Right lobe of liver (tissue), 6 donors: ENCODE results near the gene PPCDC. TPM values are rescaled to one million over a fixed set of nuclear protein-coding genes. Genes with fewer than 3 reads are reported as not detected.
"Not testable (repeated sequence)": the region's sequence is repeated elsewhere in the genome, so short reads cannot be mapped to it uniquely, and the experiment has no call there.

Source experiments
- ATAC-seq, 4 donors: fragments of 200-7000 bp; cut with Tn5 transposase; one replicate each; pipeline ENCODE4 v1.9.1; 2020; ENCODE audit warnings: mild to moderate bottlenecking in 4 of 4, moderate library complexity in 4 of 4
- DNase-seq, 3 donors: peaks; one replicate each; pipeline ENCODE4 v3.0.0-alpha.2; 2020
- H3K27ac ChIP-seq, 3 donors: fragments of 200-600 bp; one replicate each; pipeline ENCODE4 v1.8.0; 2022
- H3K27me3 ChIP-seq, 2 donors: fragments of 200-600 bp; one replicate each; pipeline ENCODE4 v1.8.0; 2022
- H3K36me3 ChIP-seq, 4 donors: fragments of 200-600 bp; sonication (generic) in 1 of 4; one replicate each; pipeline versions ENCODE4 v1.5.1 to v1.8.0; 2017 to 2022; ENCODE audit warnings: control low read depth in 1 of 4
- H3K4me1 ChIP-seq, 4 donors: fragments of 200-600 bp; sonication (generic) in 1 of 4; one replicate each; pipeline versions ENCODE4 v1.5.1 to v1.8.0; 2017 to 2022; ENCODE audit warnings: control low read depth in 1 of 4
- H3K4me3 ChIP-seq, 3 donors: fragments of 200-600 bp; one replicate each; pipeline ENCODE4 v1.8.0; 2022
- H3K9me3 ChIP-seq, 4 donors: fragments of 200-600 bp; sonication (generic) in 1 of 4; one replicate each; pipeline versions ENCODE4 v1.5.1 to v1.8.0; 2017 to 2022; ENCODE audit warnings: control low read depth in 1 of 4
- CTCF ChIP-seq, 4 donors: fragments of 200-600 bp in 3 of 4; fragments of 450-650 bp in 1 of 4; IDR thresholded peaks; one replicate each; pipeline versions ENCODE4 v1.5.1 to v1.8.0; 2016 to 2022; ENCODE audit warnings: antibody characterized with exemption in 4 of 4, mild to moderate bottlenecking in 2 of 4
- POLR2A ChIP-seq: fragments of 450-650 bp; IDR thresholded peaks from one replicate; pipeline ENCODE4 v1.6.1; 2017; ENCODE audit warnings: antibody characterized with exemption, mild to moderate bottlenecking
- WGBS: methylation state at CpG from one replicate; pipeline ENCODE4 v1.1.6; 2018; ENCODE audit warnings: low coverage, low lambda C conversion rate; ENCODE audit not compliant: insufficient coverage; ENCODE audit errors: missing lambda C conversion rate; 5-methylcytosine and 5-hydroxymethylcytosine counted together
- intact Hi-C, 2 donors: fragments of 100-400 bp; cut with DNase I; formaldehyde crosslinking; loops; one replicate each; pipeline versions ENCODE4 v1.11.2 to v1.14.1; 2022
- small RNA-seq, 2 experiments: library from RNA; depleted of rRNA; stranded (forward); fragments of <200 nt; gene quantifications; one replicate each; pipeline ENCODE3, GENCODE V24; 2016
- total RNA-seq, 6 experiments: library from RNA; depleted of rRNA in 2 of 6; stranded (reverse); fragments of >200 nt in 2 of 6; fragmentation: NEBNext Ultra II Directional in 3 of 6; extraction: Animal tissue kit (Norgen Biotek cat#: 25700) in 3 of 6; gene quantifications; one replicate each; pipeline versions ENCODE4 v1.1.0 to v1.2.4, GENCODE V29; 2016 to 2023
- donor health status: DM: no; HTN: yes; CAD: no.
- donor health status: DM: no; HTN: no; CAD: no.
- donor health status: DM: no; HTN: no; CAD: no.
- donor health status: DM: no; HTN: yes; CAD: no.
- donor health status: DM: no; HTN: yes; CAD: no.

PPCDC gene
- total RNA-seq, 6 experiments from 2014 or later = 5.9 to 21.5 (median 8.3) TPM

- no peaks in the 10 kb centered on the region for H3K27me3 ChIP-seq
- TF ChIP-seq POLR2A (no peak), CTCF (IDR thresholded peaks at IDR 0.05) (no peak)
- no peak overlapping the region for H3K27ac ChIP-seq
- intact Hi-C loops = no loop called here
- no peaks in the 10 kb centered on the region for H3K36me3 ChIP-seq
- ATAC-seq (no peak), DNase-seq (no peak)
- no peaks in the 10 kb centered on the region for H3K4me1 ChIP-seq
- H3K4me3 ChIP-seq = no peak overlapping the region
- H3K9me3 ChIP-seq = no peaks in the 10 kb centered on the region
These were observed 68.4 kb downstream of the PPCDC start for GRCh38 chr15:75091814-75092213.

- intact Hi-C loops, ATAC-seq: not testable (repeated sequence)
These were observed 71.6 kb downstream of the PPCDC start for GRCh38 chr15:75094961-75095478.

GRCh38 chr15:75095594-75095993 lies 72.2 kb downstream of the PPCDC start:
- intact Hi-C loops = no loop called here
- TF ChIP-seq POLR2A (no peak), CTCF (IDR thresholded peaks at IDR 0.05) (no peak)
- H3K9me3 ChIP-seq = no peaks in the 10 kb centered on the region
- H3K4me3 ChIP-seq = no peak overlapping the region
- no peaks in the 10 kb centered on the region for H3K4me1 ChIP-seq
- ATAC-seq = no peak
- H3K36me3 ChIP-seq = no peaks in the 10 kb centered on the region
- H3K27ac ChIP-seq = no peak overlapping the region
- DNase-seq = no peak
- 82% methylated on average over 3 of the region's 4 CpGs for WGBS
- no peaks in the 10 kb centered on the region for H3K27me3 ChIP-seq

More at GRCh38 chr15:75094961-75095478, 71.6 kb downstream of the PPCDC start:
- not testable (repeated sequence) for H3K36me3 ChIP-seq, H3K4me3 ChIP-seq, H3K4me1 ChIP-seq, H3K27me3 ChIP-seq, H3K9me3 ChIP-seq, H3K27ac ChIP-seq, DNase-seq
- WGBS = 94% methylated on average over 2 of the region's 4 CpGs

GRCh38 chr15:75097939-75098338 lies 74.5 kb downstream of the PPCDC start:
- Histone ChIP-seq H3K4me1 (no peaks in the 10 kb centered on the region), H3K27me3 (no peaks in the 10 kb centered on the region), H3K36me3 (no peaks in the 10 kb centered on the region), H3K9me3 (no peaks in the 10 kb centered on the region), H3K27ac (no peak overlapping the region), H3K4me3 (no peak overlapping the region)
- peak in 1 of 4 donors; percentile 11 for ATAC-seq
- TF ChIP-seq CTCF (IDR thresholded peaks at IDR 0.05) (no peak), POLR2A (no peak)
- intact Hi-C loops = no loop called here
- peak in 1 of 3 donors; percentile 40 for DNase-seq
- 69% methylated on average over 3 of the region's 7 CpGs for WGBS

- Histone ChIP-seq H3K4me1 (no peaks in the 10 kb centered on the region), H3K36me3 (no peaks in the 10 kb centered on the region), H3K27ac (no peak overlapping the region), H3K4me3 (no peak overlapping the region), H3K9me3 (no peaks in the 10 kb centered on the region), H3K27me3 (no peaks in the 10 kb centered on the region)
- DNase-seq = peak in 1 of 3 donors; percentile 28
- peak in 1 of 4 donors; percentile 23 for ATAC-seq
- WGBS = 93% methylated on average over 2 of the region's 4 CpGs
- TF ChIP-seq POLR2A (no peak), CTCF (IDR thresholded peaks at IDR 0.05) (no peak)
- intact Hi-C loops = no loop called here
These were observed 75.0 kb downstream of the PPCDC start for GRCh38 chr15:75098404-75098803.

Small RNA genes within 50 kb of the gene (small RNA-seq; reads per million reads assigned to genes)
- gene AC015720.1 = 0 reads per million in 2 experiments
- 0 reads per million in 2 experiments for gene RF00019

Other genes starting within 250 kb of the PPCDC start
- 10 to 100 TPM; 22.2 to 50.9 (median 32.7) TPM for gene CSK, start 241.5 kb upstream of the PPCDC start, total RNA-seq
- not detected for gene LMAN1L, start 210.8 kb upstream of the PPCDC start, total RNA-seq
- not detected for gene CPLX3, start 197.0 kb upstream of the PPCDC start, total RNA-seq
- gene ULK3, start 180.4 kb upstream of the PPCDC start, total RNA-seq = 10 to 100 TPM; 19.7 to 25.1 (median 22.1) TPM
- gene SCAMP2, start 150.2 kb upstream of the PPCDC start, total RNA-seq = 10 to 100 TPM; 33.9 to 45.9 (median 41.7) TPM
- gene MPI, start 133.5 kb upstream of the PPCDC start, total RNA-seq = 10 to 100 TPM; 23.5 to 69.7 (median 40.8) TPM
- 10 to 100 TPM; 11.1 to 14.7 (median 13.3) TPM for gene FAM219B, start 116.7 kb upstream of the PPCDC start, total RNA-seq
- gene COX5A, start 85.5 kb upstream of the PPCDC start, total RNA-seq = 100 to 1,000 TPM; 130 to 169 (median 141) TPM
- gene RPP25, start 66.8 kb upstream of the PPCDC start, total RNA-seq = 1 to 10 TPM; 1.5 to 8.5 (median 2.4) TPM
- 10 to 100 TPM in 3 of 6 experiments, 1 to 10 TPM in 2, under 1 TPM in 1; 0.53 to 15.7 (median 7.7) TPM for gene SCAMP5, start 28.0 kb upstream of the PPCDC start, total RNA-seq
- gene C15orf39, start 178.3 kb downstream of the PPCDC start, total RNA-seq = 1 to 10 TPM; 3.6 to 9.4 (median 5.8) TPM
- under 1 TPM in 3 of 6 experiments, not detected in 3; 0.19 to 0.51 (median 0.22) TPM for gene GOLGA6C, start 234.7 kb downstream of the PPCDC start, total RNA-seq